ENCODE data around the gene FNIP1. TPM values are rescaled to one million over a fixed set of nuclear protein-coding genes. Genes with fewer than 3 reads are reported as not detected.

FNIP1 gene
- polyA plus RNA-seq, 1 donor (not counting 4 experiments of a cell fraction or from before 2014, with no cell fraction given): 14.6 TPM

DNA sequence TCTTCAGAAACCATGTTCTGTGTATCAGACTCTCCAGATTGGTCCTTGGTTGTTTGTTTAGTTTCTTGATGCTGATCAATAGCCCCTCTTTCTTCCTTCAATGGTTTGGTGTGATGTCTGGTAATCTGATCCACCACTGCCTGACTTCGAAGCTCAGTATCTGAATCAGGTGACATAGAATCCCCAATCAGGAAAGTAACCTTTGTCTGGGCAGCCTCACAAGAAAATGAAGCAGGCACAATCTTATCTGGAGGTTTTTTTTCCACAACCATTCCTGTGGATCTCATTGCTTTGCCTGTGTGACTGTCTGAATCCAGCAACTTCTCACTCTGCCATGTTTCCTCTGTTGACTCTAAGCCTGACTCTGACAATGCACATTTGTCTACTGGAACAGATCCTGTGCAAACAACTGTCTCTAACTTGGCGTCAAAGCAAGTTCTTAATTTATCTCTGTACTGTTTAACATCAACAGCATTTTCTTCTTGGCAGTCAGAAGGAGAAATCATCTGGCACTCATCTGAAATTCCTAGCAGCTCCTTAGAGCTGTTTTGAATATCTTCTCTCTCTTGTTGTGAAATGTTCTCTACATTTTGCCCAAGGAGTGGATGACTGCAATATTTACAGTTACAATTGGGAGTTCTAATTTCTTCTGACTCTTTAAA lies 124.7 kb downstream of the FNIP1 start:
- Histone ChIP-seq H3K27me3 (ENCODE audit: control insufficient read depth, extremely low read depth, insufficient read depth, low read length) (no peaks in the 10 kb centered on the region), H4K20me1 (ENCODE audit: control insufficient read depth, extremely low read depth, insufficient read depth, low read length) (no peaks in the 10 kb centered on the region), H3K4me3 (ENCODE audit: control insufficient read depth in 2 of 3, extremely low read depth in 1 of 3, insufficient read depth in 2 of 3, low read depth in 1 of 3, low read length in 3 of 3) (no peak overlapping the region), H2AFZ (ENCODE audit: control insufficient read depth, low read length) (no peak overlapping the region), H3K27ac (ENCODE audit: control insufficient read depth, insufficient read depth, low read length) (no peak overlapping the region), H3K4me2 (ENCODE audit: control insufficient read depth, extremely low read depth, insufficient read depth, low read depth, low read length) (no peak overlapping the region), H3K9me3 (ENCODE audit: control insufficient read depth, low read depth, low read length) (no peaks in the 10 kb centered on the region), H3K4me1 (ENCODE audit: control insufficient read depth, extremely low read depth, insufficient read depth, low read length) (no peaks in the 10 kb centered on the region), H3K36me3 (ENCODE audit: control insufficient read depth in 2 of 2, extremely low read depth in 1 of 2, insufficient read depth in 2 of 2, low read length in 2 of 2) (peaks cover 15 to 19% of the 10 kb centered on the region in 2 experiments), H3K9ac (ENCODE audit: control insufficient read depth, extremely low read depth, insufficient read depth, low read length) (no peak overlapping the region), H3K79me2 (ENCODE audit: control insufficient read depth, insufficient read depth, low read length) (no peaks in the 10 kb centered on the region), H3K9me1 (ENCODE audit: control insufficient read depth, extremely low read depth, insufficient read depth, low read length) (no peaks in the 10 kb centered on the region)
- no peak for TF ChIP-seq EZH2 (IDR thresholded peaks at IDR 0.05; ENCODE audit: low read length)
- TF ChIP-seq, protein P1, sequence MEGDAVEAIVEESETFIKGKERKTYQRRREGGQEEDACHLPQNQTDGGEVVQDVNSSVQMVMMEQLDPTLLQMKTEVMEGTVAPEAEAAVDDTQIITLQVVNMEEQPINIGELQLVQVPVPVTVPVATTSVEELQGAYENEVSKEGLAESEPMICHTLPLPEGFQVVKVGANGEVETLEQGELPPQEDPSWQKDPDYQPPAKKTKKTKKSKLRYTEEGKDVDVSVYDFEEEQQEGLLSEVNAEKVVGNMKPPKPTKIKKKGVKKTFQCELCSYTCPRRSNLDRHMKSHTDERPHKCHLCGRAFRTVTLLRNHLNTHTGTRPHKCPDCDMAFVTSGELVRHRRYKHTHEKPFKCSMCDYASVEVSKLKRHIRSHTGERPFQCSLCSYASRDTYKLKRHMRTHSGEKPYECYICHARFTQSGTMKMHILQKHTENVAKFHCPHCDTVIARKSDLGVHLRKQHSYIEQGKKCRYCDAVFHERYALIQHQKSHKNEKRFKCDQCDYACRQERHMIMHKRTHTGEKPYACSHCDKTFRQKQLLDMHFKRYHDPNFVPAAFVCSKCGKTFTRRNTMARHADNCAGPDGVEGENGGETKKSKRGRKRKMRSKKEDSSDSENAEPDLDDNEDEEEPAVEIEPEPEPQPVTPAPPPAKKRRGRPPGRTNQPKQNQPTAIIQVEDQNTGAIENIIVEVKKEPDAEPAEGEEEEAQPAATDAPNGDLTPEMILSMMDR (optimal IDR thresholded peaks at IDR 0.05 in 1 of 3, IDR thresholded peaks at IDR 0.05 in 1 of 3, conservative IDR thresholded peaks at IDR 0.05 in 1 of 3; ENCODE audit: extremely low read depth in 1 of 3, insufficient read depth in 2 of 3, low read length in 3 of 3): no peak
- dilution Hi-C loops (cut with MboI; ENCODE audit: extremely low pct_ligation_motif_present, low sequenced_read_pairs): no loop called here
- DNase-seq (ENCODE audit: low read depth, low spot score) (no peak), FAIRE-seq (no peak)

DNA sequence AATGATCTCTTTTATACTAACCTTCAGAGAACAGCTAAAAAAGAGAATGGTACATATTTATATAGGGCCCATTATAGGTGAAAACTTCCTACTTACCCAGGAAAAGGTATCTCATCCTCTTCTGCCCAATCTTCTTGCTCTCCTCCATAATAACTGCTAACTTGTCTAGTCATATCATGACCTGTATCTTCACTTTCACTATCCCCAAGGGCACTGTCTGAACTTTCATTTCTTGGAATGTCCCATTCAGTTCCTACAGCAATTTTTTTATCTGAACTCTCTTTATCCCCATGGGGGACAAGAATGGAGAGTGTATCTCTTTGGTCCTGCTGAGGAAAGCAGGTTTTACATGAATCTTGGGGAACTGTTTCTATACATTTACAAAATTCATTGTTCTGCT lies 125.4 kb downstream of the FNIP1 start:
- no peak for TF ChIP-seq EZH2 (IDR thresholded peaks at IDR 0.05; ENCODE audit: low read length)
- TF ChIP-seq, protein P1 (optimal IDR thresholded peaks at IDR 0.05 in 1 of 3, IDR thresholded peaks at IDR 0.05 in 1 of 3, conservative IDR thresholded peaks at IDR 0.05 in 1 of 3; ENCODE audit: extremely low read depth in 1 of 3, insufficient read depth in 2 of 3, low read length in 3 of 3): no peak
- Histone ChIP-seq H3K4me1 (ENCODE audit: control insufficient read depth, extremely low read depth, insufficient read depth, low read length) (no peaks in the 10 kb centered on the region), H3K27me3 (ENCODE audit: control insufficient read depth, extremely low read depth, insufficient read depth, low read length) (no peaks in the 10 kb centered on the region), H3K27ac (ENCODE audit: control insufficient read depth, insufficient read depth, low read length) (no peak overlapping the region), H4K20me1 (ENCODE audit: control insufficient read depth, extremely low read depth, insufficient read depth, low read length) (no peaks in the 10 kb centered on the region), H3K79me2 (ENCODE audit: control insufficient read depth, insufficient read depth, low read length) (no peaks in the 10 kb centered on the region), H2AFZ (ENCODE audit: control insufficient read depth, low read length) (no peak overlapping the region), H3K9me1 (ENCODE audit: control insufficient read depth, extremely low read depth, insufficient read depth, low read length) (no peaks in the 10 kb centered on the region), H3K9me3 (ENCODE audit: control insufficient read depth, low read depth, low read length) (no peaks in the 10 kb centered on the region), H3K36me3 (ENCODE audit: control insufficient read depth in 2 of 2, extremely low read depth in 1 of 2, insufficient read depth in 2 of 2, low read length in 2 of 2) (peaks cover 12 to 15% of the 10 kb centered on the region in 2 experiments), H3K4me2 (ENCODE audit: control insufficient read depth, extremely low read depth, insufficient read depth, low read depth, low read length) (no peak overlapping the region), H3K9ac (ENCODE audit: control insufficient read depth, extremely low read depth, insufficient read depth, low read length) (no peak overlapping the region), H3K4me3 (ENCODE audit: control insufficient read depth in 2 of 3, extremely low read depth in 1 of 3, insufficient read depth in 2 of 3, low read depth in 1 of 3, low read length in 3 of 3) (no peak overlapping the region)
- no peak for DNase-seq (ENCODE audit: low read depth, low spot score)
- dilution Hi-C loops (cut with MboI; ENCODE audit: extremely low pct_ligation_motif_present, low sequenced_read_pairs): no loop called here
- FAIRE-seq: no peak

Measured in keratinocyte (primary cell).